Measurements from ENCODE around the gene CEMIP. TPM values are rescaled to one million over a fixed set of nuclear protein-coding genes. Genes with fewer than 3 reads are reported as not detected.

The CEMIP gene
- polyA plus RNA-seq, 10 donors = 0.94 to 3.5 (median 2.0) TPM

- DNase-seq = peak; percentile 36 to 67 (median 49)
These were observed 65.0 kb downstream of the CEMIP start for GRCh38 chr15:80844011-80844732.

- DNase-seq = no peak
These were observed 67.1 kb downstream of the CEMIP start for GRCh38 chr15:80846031-80846815.

- no peak for DNase-seq
These were observed 70.1 kb downstream of the CEMIP start for GRCh38 chr15:80849308-80849707.

GRCh38 chr15:80850941-80851451 is 71.8 kb downstream of the CEMIP start:
- no peak for DNase-seq

- DNase-seq = no peak
These were observed 73.5 kb downstream of the CEMIP start for GRCh38 chr15:80852676-80853075.

GRCh38 chr15:80854104-80854503 is 74.9 kb downstream of the CEMIP start:
- DNase-seq = peak in 2 of 3 donors; percentile 38 to 55

GRCh38 chr15:80855206-80855605 is 76.0 kb downstream of the CEMIP start:
- DNase-seq = no peak

GRCh38 chr15:80856400-80856799 is 77.2 kb downstream of the CEMIP start:
- DNase-seq = peak in 1 of 3 donors; percentile 50

GRCh38 chr15:80856809-80857377 is 77.7 kb downstream of the CEMIP start:
- DNase-seq = peak; percentile 56 to 64 (median 64)

GRCh38 chr15:80861731-80862170 is 82.6 kb downstream of the CEMIP start:
- DNase-seq = peak; percentile 47 to 72 (median 59)

- DNase-seq = no peak
These were observed 85.5 kb downstream of the CEMIP start for GRCh38 chr15:80864666-80865065.

GRCh38 chr15:80866936-80867335 is 87.8 kb downstream of the CEMIP start:
- no peak for DNase-seq

GRCh38 chr15:80870366-80870765 is 91.2 kb downstream of the CEMIP start:
- no peak for DNase-seq

GRCh38 chr15:80870893-80871292 is 91.7 kb downstream of the CEMIP start:
- peak; percentile 48 to 86 (median 76) for DNase-seq

- no peak for DNase-seq
These were observed 92.7 kb downstream of the CEMIP start for GRCh38 chr15:80871858-80872257.

- DNase-seq = peak in 1 of 3 donors; percentile 59
These were observed 94.3 kb downstream of the CEMIP start for GRCh38 chr15:80873366-80873952.

GRCh38 chr15:80875568-80876347 is 96.6 kb downstream of the CEMIP start:
- peak; percentile 58 to 94 (median 89) for DNase-seq

GRCh38 chr15:80876348-80876674 is 97.1 kb downstream of the CEMIP start:
- DNase-seq = peak in 1 of 3 donors; percentile 91

GRCh38 chr15:80878242-80878866 is 99.2 kb downstream of the CEMIP start:
- DNase-seq = no peak

GRCh38 chr15:80878867-80879250 is 99.7 kb downstream of the CEMIP start:
- no peak for DNase-seq

- no peak for DNase-seq
These were observed 100.9 kb downstream of the CEMIP start for GRCh38 chr15:80880086-80880485.
